Adipose tissue (tissue), 3 donors: ENCODE data around the gene KRTAP12-2. TPM values are rescaled to one million over a fixed set of nuclear protein-coding genes. Genes with fewer than 3 reads are reported as not detected.

Experiments used
- H3K27ac ChIP-seq: one replicate; pipeline ENCODE4 v1.5.1; 2013; ENCODE audit warnings: low read depth, low read length
- WGBS, 3 donors: extraction: QIAGEN DNeasy Blood & Tissue Kit; methylation state at CpG; one replicate each; pipeline ENCODE4 v1.1.7; 2013; 5-methylcytosine and 5-hydroxymethylcytosine counted together
- polyA plus RNA-seq, 3 donors: library from polyadenylated mRNA; stranded (reverse); fragments of 200-250 nt; gene quantifications; one replicate each; pipeline ENCODE4 v1.2.3, GENCODE V29; 2013
- donor health status: healthy with polysubstance abuse.
- donor health status: Bipolar disorder and iron deficiency.
- donor health status: healthy.

KRTAP12-2 gene
- polyA plus RNA-seq, 3 donors: 0.79 TPM; not detected in 2

DNA sequence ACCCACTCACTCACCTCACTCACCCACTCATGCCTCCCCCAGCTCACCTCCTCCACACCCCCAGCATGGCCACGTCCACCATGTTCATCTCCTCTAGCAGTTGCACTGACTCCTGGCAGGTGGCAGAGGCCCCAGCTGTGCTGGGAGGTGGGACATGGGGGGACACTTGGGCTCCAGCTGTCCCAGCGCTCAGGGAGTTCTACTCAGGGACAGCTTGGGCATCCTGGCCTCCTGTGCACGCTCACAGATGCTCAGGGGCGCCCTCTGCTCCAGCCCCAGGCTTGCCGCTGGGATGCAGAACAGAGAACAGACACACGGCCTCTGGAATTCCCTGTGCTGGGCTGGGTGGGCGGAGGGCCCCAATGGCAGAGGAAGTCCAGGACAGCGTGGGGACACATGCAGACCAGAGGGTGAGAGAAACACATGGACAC is 49.6 kb downstream of the KRTAP12-2 start:
- H3K27ac ChIP-seq: no peak overlapping the region
- WGBS, 3 donors: 49 to 63% (median 60%) methylated on average over 8 of the region's 8 CpGs

DNA sequence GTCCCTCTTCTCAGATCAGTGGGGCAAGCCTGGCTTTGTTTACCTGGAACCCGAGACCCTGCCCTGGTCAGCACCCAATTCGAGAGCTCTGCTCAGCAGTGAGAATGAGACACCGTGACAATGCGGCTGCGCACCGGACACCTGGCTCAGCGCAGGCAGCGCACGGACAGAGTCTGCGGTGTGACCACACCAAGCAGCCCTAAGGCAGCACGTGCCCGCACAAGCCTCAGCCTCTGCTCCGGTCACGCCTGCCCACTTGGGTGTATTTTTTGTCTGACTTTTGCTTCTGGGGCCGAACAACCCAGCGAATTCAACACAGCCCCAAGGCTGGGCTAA is 50.2 kb downstream of the KRTAP12-2 start:
- 69 to 85% (median 80%) methylated on average over 16 of the region's 16 CpGs for WGBS, 3 donors
- no peak overlapping the region for H3K27ac ChIP-seq

Other genes starting within 250 kb of the KRTAP12-2 start
- 1 to 10 TPM in 2 of 3 donors, under 1 TPM in 1; 0.81 to 2.4 (median 2.1) TPM for gene LRRC3, start 211.4 kb downstream of the KRTAP12-2 start, polyA plus RNA-seq
- not detected for gene KRTAP10-1, start 126.7 kb downstream of the KRTAP12-2 start, polyA plus RNA-seq
- gene KRTAP10-2, start 115.4 kb downstream of the KRTAP12-2 start, polyA plus RNA-seq: under 1 TPM in 1 of 3 donors, not detected in 2; 0.22 TPM
- gene KRTAP10-3, start 108.1 kb downstream of the KRTAP12-2 start, polyA plus RNA-seq: not detected
- gene KRTAP10-4, start 93.2 kb downstream of the KRTAP12-2 start, polyA plus RNA-seq: not detected
- gene KRTAP10-5, start 86.3 kb downstream of the KRTAP12-2 start, polyA plus RNA-seq: not detected
- gene KRTAP10-6, start 74.4 kb downstream of the KRTAP12-2 start, polyA plus RNA-seq: not detected
- not detected for gene KRTAP10-7, start 66.3 kb downstream of the KRTAP12-2 start, polyA plus RNA-seq
- gene KRTAP10-8, start 54.8 kb downstream of the KRTAP12-2 start, polyA plus RNA-seq: not detected
- gene KRTAP10-9, start 39.8 kb downstream of the KRTAP12-2 start, polyA plus RNA-seq: not detected
- gene KRTAP10-10, start 29.6 kb downstream of the KRTAP12-2 start, polyA plus RNA-seq: not detected
- gene KRTAP10-11, start 20.5 kb downstream of the KRTAP12-2 start, polyA plus RNA-seq: not detected
- not detected for gene KRTAP12-4, start 12.3 kb downstream of the KRTAP12-2 start, polyA plus RNA-seq
- not detected for gene KRTAP12-3, start 9.0 kb downstream of the KRTAP12-2 start, polyA plus RNA-seq
- gene KRTAP12-1, start 15.2 kb upstream of the KRTAP12-2 start, polyA plus RNA-seq: not detected
- not detected for gene KRTAP10-12, start 30.2 kb upstream of the KRTAP12-2 start, polyA plus RNA-seq
- gene TSPEAR, start 44.6 kb upstream of the KRTAP12-2 start, polyA plus RNA-seq: under 1 TPM; 0.07 to 0.56 (median 0.10) TPM
- 10 to 100 TPM; 29.1 to 70.8 (median 41.5) TPM for gene UBE2G2, start 134.9 kb upstream of the KRTAP12-2 start, polyA plus RNA-seq
- gene SUMO3, start 151.1 kb upstream of the KRTAP12-2 start, polyA plus RNA-seq: 100 to 1,000 TPM in 1 of 3 donors, 10 to 100 TPM in 2; 25.2 to 101 (median 64.5) TPM
- 100 to 1,000 TPM in 1 of 3 donors, 10 to 100 TPM in 2; 61.3 to 111 (median 69.3) TPM for gene PTTG1IP, start 206.8 kb upstream of the KRTAP12-2 start, polyA plus RNA-seq